Measurements from ENCODE around the gene SFMBT1. TPM values are rescaled to one million over a fixed set of nuclear protein-coding genes. Genes with fewer than 3 reads are reported as not detected.

Gene SFMBT1
- total RNA-seq, 1 donor from 2014 or later, result 34.2 TPM

DNA sequence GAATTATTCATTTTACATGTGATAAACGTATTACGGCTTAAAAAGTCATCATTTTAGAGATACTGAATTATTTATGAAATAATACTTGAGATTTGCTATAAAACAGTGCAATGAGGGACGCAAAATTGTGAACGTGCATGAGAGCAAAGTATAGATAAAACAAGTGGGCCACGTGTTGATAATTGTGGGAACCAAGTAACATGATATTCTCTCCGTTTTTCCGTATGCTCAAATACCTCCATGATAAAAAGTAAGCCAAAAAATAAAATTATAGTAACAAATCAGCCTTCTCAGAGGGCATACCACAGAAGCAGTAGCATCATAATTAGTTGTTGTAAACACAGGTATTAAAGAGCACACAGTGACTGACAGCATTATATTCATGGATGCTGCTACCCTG, 42.6 kb downstream of the SFMBT1 start:
- intact Hi-C loops (cut with micrococcal nuclease), result no loop called here

DNA sequence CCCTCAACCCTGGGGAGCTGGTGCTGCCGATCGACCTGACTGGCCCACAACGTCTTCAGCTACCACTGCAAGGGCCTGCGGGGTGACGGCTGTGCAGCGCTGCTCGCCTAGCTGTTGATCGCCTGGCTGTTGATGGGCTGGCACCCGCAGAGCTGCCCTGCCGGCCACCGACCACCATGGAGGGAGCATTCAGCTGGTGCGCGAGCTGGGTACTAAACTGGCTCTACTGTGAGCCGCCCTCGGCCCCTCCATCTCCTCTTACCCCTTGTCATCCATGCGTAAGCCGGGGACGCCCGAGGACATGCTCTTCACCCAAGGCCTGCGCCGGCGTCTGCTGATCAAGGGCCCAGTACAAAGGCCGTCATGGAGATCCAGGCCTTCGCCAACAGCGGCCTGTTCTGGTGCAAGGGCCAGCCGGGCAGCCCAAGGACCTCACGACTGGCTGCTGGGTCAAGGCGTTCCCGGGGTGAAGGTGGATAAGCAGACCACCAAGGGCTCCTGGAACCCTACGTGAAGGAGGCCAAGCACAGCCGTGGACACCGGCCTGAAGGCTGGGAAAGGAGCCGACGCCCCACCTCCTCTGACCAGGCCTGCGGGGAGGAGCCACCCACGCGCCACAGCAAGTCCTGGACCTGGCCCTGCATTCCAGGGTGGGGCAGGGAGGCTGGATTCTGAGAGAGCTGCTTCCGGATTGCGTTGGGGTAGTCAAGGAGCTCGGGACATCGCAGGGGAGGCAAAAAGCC, 46.9 kb downstream of the SFMBT1 start:
- intact Hi-C loops (cut with micrococcal nuclease), result no loop called here

DNA sequence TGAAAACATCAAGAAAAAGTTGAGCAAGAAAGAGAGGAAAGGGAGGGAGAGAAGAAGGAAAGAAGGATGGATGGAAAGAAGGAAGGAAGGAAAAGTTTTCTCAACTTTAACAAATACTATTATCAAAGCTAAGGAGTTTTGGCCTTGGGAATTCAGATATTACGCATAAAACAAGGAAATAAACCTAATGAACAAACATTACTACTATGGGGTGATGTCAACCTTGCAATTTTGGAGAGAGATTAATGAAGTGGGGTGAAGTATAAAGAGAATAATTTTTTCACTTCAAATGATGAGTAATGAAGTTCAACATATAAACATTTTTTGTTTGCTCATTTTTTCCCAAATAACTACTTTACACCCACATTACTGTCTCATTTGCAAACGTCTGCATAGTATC, 55.2 kb downstream of the SFMBT1 start:
- intact Hi-C loops (cut with micrococcal nuclease), result no loop called here

DNA sequence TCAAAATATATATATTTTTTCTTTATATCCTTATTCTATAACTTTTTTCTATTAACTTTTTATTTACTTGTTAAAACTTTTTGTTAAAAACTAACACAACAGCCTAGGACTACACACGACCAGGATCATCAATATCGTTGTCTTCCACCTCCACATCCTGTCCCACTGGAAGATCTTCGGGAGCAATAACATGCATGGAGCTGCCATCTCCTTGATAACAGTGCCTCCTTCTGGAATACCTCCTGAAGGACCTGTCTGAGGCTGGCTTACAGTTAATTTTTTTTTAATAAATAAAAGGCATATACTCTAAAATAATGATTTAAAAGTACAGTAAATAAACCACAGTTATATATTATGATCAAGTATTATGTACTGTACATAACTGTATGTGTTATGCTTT, 58.9 kb downstream of the SFMBT1 start:
- intact Hi-C loops (cut with micrococcal nuclease), result no loop called here

DNA sequence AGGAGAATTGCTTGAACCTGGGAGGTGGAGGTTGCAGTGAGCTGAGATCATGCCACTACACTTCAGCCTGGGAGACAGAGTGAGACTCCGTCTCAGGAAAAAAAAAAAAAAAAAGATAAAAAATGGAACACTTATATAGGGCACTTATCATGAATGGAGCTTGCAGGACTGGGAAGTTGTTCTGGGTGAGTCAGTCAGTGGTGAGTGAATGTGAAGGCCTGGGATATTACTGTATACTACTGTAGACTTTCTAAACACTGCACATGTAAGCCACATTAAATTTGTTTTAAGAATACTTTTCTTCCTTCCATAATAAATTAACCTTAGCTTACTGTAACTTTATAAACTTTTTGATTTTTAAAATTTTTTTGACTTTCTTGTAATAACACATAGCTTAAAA, 59.8 kb downstream of the SFMBT1 start:
- intact Hi-C loops (cut with micrococcal nuclease), result no loop called here

DNA sequence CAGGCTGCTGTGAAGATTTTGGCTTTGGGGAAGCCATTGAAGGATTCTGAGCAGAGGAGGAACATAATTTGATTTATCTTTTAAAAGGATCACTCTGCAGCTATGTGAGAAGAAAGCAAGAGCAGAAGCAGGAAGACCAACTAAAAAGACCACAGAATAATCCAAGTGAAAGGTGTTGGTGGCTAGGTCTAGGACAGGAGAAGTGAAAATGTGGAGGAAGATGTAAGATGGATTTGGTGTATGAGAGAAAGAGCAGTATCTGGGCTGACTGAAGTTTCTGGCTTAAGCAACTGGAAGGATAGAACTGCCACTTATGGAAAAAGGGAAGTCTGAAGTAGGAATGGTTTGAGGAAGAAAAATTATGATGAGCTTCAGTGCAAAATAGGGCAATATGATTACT, 62.0 kb downstream of the SFMBT1 start:
- intact Hi-C loops (cut with micrococcal nuclease), result loop anchor here (1.0 kb wide), 2 partner anchors 60 to 88 kb away; no protein-coding TSS in a partner anchor

DNA sequence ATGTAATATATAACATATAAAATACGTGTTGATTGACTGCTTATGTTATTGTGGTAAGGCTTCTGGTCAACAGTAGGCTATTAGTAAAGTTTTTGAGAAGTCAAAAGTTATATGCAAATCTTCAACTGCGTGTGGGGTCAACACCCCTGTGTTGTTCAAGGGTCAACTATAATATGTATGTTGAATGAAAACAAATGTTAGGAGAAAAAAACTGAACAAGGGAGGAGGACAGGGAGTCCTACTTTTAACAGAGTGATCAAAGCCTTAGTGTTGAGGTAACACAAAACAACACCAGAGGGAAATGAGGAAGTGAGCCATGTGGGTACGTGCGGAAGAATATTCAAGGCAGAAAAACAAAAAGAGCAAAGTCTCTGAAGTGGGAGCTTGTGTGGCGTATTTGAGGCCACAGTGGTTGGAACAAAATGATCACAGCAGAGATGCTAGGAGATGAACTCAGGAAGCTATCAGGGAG, 62.5 kb downstream of the SFMBT1 start:
- intact Hi-C loops (cut with micrococcal nuclease), result loop anchor here (1.0 kb wide), 2 partner anchors 61 to 89 kb away; no protein-coding TSS in a partner anchor

DNA sequence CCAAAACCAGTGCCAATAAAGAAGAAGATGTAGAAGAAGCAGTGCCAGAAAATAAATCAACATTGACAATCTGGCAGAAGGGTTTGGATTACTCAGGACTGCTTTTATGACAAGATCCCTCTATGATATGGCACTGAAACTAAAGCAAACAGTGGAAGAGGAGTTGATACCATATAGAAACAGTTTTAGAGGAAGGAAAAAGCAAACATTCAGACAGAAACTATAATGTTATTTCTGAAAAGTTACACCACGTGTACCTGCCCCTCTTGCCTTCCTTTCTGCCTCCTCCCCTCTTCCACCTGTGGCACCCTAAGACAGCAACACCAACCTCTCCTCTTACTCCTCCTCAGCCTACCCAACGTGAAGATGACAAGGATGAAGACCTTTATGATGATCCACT, 63.0 kb downstream of the SFMBT1 start:
- intact Hi-C loops (cut with micrococcal nuclease), result loop anchor here (1.0 kb wide), 2 partner anchors 61 to 89 kb away; no protein-coding TSS in a partner anchor

DNA sequence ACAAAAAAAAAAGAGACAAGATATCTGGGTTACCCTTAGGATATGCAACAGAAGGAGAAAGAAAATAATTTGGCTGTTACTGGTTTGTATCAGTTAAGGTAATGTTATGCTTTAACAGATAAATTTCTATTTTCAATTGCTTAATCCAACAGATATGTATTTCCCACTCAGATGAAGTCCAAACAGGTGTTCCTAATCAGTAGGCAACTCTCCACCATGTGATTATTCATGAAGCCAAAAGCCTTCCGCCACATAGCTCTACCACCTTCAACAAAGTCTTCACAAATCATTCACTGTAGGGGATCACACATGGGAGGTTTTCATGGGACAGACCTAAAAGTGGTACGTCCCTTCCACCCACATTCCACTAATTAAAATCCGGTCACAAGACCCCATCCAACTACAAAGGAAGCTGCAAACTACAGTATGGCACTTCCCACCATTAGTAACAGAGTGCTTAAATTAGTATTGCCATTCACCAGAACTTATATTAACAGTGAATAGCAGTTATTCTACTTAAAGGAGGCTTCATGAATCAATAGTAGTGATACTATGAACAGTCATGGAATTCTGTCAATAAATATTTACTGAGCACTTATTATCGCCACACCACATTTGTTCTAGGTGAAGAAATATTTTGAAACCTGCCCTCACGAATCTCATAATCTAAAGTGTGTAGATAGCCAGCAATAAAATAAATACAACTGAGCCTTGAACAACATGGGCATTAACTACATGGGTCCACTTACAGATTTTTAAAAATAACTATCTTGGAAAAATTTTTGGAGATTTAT, 66.5 kb downstream of the SFMBT1 start:
- intact Hi-C loops (cut with micrococcal nuclease), result no loop called here

DNA sequence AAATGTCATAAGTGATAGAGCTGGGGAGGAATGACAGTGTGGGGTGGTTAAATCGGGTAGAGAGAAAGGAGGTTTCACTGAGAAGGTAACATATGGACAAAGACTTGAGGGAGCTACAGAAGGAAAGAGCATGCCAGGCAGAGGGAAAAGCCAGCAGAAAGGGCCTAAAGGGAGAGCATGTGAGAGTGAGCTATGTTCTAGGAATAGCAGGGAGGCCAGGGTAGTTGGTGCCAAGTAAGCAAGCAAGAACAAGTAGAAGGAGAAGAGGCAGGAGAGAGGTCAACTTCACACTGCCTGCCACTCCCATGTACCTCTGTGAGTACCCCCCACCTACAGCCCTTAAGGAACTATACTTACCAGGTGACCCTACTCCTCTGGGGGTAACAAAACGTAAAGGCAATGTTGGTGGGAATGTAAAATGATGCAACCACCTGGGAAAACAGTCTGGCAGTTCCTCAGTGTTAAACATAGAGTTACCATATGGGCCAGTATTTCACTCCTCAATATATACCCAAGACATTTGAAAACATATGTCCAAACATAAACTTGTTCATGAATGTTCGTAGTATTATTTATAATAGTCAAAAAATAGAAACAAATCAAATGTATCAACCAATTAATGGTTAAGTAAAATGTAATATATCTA, 67.6 kb downstream of the SFMBT1 start:
- intact Hi-C loops (cut with micrococcal nuclease), result no loop called here

DNA sequence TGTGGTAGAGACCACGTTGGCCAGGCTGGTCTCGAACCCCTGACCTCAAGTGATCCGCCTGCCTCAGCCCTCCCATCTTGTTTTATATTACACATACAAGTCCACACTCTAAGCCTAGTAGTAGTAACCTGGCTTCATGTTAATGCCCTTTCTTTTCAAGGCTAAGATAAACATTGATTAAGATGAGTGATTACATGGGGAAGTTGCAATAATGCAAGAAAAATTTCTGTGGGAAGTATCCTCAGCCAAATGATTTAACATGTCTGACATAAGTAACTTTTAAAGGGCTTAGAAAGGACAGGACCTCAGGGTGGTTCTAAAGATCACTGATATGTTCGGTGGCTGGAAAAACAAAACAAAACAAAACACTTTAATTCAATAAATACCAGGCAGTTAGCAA, 72.1 kb downstream of the SFMBT1 start:
- intact Hi-C loops (cut with micrococcal nuclease), result no loop called here

DNA sequence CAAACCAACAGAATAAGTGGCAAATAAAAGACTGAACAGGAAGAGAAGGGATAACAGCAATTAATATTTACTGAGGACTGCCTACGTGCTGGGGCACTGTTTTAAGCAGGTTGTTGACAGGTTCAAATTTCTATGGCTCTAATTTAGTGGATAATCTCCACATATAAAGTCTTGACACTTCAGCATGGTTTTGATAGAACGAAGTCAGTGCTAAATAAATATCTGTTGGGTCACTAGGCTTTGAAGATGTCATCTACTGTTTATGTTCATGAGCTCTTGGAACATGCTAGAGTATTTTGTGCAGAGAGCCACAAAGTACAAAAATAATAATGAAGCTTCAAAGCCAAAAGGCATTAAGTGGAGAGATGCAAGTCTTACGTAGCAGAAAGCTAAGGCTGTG, 74.0 kb downstream of the SFMBT1 start:
- intact Hi-C loops (cut with micrococcal nuclease), result no loop called here

DNA sequence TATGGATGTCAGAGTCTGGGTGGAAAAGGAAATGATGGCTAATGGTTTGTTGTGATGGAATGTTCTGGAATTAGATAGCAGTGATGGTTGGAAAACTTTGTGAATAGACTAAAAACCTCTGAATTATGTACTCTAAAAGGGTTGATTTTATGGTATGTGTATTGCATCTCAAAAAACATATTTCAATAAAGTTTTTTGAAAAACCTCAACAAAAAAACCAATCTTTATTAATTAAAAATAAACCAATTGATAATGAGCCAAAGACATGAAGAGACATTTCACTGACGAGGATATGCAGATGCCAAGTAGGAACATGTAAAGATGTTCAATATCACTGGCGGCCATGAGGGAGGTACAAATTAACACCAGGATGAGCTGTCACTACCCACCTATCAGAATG, 78.5 kb downstream of the SFMBT1 start:
- intact Hi-C loops (cut with micrococcal nuclease), result no loop called here

DNA sequence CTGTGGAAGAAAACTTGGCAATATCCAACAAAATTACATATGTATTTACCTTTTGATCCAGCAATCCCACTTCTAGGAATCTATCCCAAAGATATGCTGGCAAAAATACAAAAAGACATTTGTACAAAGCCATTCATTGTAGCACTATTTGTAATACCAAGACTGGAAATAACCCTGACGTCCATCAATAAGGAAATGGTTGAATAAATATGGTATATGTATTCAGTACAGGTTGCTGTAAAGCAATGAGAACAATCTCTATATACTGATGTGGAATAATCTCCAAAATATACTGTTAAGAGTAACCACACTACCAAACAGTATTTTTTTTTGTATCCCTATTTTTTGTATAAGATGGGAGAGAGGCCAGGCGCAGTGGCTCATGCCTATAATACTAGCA, 83.7 kb downstream of the SFMBT1 start:
- intact Hi-C loops (cut with micrococcal nuclease), result no loop called here

DNA sequence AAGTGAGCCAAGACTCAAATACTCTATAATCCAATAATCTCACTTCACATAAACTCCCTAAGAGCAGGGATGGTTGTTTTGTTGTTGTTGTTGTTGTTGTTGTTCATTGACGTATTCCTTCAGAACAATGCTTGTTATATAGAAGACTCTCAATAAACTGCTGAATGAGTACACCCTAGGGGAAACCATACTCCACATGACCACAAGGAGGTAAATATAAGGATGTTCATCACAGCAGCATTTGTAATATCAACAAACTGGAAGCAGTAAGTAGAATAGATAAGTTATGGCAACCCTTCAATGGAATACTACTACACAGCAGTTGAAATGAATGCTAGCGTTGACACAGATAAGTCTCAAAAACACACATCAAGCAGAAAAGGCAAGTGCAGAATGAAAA, 86.1 kb downstream of the SFMBT1 start:
- intact Hi-C loops (cut with micrococcal nuclease), result no loop called here

DNA sequence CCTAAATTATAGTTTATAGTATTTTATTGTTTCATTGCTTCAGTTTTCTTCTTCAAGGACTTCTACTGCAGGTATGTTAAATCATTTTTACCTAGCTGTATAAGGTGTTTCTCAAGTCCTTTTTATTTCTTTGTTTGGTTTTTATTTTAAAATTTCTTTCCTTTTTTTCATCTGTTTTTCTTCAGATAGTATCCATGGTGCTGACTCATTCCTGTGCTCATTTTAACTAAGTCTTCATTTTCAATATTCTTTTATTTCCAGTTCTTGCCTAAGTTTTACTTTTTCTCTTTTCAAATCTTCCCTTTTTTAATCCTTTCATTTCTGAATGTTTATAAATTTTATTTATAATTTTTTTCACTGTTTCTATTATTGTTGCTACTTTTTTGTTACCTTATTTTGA, 106.3 kb downstream of the SFMBT1 start:
- intact Hi-C loops (cut with micrococcal nuclease), result no loop called here

DNA sequence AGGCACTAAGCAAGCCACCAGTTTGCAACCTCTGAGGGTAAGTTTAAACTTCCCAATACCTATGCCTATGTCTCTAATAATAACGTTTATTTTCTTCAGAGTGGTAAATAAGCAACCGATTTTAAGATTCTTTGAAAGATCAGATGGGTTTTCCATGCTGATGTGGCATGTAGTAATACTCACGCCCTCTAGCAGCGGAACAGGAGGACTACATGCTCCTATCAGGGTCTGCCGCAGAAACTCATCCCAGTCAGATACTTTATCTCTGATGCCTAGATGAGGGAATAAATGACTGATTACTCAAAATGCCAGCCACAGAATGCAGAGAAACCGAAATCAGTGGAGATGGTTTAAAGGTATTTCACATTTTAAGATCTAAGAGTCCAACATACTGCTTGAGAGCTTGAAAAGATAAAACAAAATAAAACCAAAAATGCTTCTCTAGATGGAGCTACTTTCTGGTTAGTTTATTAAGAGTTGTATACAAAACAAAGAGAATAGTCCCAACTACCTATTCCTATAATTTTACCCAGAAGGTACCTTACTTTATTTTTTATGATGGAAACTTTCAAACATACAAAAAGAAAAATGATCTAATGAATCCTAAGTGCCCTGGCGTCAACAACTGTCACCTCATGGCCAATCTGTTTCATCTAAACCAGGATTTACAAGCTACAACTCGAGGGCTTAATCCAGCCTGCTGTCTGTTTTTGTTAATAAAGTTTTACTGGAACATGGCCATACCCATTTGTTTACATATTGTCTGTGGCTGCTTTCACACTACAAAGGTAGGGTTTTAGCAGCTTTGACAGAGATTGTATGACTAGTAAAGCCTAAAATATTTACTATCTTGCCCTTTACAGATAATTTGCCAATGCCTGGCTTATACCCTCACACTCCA, 111.0 kb downstream of the SFMBT1 start:
- intact Hi-C loops (cut with micrococcal nuclease), result loop anchor here (1.0 to 2.0 kb wide), 5 partner anchors 84 to 193 kb away; partner anchors contain the start of genes NEK4 and SFMBT1

DNA sequence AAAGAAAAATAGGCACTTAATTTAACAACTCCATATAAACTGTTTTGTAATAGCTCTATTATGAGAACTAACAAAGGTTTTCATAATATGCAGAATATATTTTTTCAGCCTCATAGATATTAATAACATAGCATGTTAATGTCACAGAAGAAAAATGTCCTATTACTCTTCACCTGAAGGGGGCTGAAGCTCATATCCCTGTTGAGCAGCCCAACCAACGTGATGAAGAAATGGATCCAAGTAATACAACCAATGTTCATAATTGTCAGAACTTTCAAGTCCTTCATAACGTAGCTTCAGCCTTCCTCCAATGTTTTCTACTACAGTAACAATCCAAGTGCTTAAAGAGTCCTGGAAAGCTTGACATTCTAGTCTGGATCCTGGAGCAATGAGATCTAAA, 114.0 kb downstream of the SFMBT1 start:
- intact Hi-C loops (cut with micrococcal nuclease), result no loop called here

DNA sequence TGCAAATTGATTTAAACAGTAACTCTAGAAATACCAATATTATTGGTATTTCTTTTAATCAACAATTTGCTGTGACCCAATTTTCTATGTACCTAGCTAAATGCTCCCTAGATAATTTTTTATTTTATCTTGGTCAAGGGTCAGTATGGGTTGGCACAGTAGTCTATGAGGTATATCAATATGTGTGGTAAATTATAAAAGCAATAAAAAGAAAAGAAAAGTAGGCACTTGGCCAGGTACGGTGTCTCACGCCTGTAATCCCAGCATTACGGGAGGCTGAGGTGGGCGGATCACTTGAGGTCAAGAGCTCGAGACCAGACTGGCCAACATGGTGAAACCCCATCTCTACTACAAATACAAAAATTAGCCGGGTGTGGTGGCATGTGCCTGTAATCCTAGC, 114.5 kb downstream of the SFMBT1 start:
- intact Hi-C loops (cut with micrococcal nuclease), result no loop called here

DNA sequence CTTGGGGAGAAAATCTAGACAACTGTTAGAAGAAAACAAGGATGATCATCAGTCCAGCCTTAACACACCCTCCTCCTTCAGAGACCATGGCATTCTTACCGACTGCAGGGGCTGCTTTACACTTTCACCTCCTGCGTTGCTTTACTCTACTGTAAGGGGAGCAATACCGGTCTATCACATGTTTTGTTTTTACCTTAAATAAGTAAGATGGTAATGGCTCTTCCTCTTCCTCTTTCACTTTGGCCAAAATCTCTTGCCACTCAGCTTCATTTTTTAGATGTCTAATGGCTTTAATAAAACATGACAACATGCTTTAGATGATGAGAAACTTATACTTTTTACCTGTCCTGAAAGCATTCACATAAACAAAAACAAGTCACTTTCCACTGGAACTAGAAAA, 115.1 kb downstream of the SFMBT1 start:
- intact Hi-C loops (cut with micrococcal nuclease), result no loop called here

DNA sequence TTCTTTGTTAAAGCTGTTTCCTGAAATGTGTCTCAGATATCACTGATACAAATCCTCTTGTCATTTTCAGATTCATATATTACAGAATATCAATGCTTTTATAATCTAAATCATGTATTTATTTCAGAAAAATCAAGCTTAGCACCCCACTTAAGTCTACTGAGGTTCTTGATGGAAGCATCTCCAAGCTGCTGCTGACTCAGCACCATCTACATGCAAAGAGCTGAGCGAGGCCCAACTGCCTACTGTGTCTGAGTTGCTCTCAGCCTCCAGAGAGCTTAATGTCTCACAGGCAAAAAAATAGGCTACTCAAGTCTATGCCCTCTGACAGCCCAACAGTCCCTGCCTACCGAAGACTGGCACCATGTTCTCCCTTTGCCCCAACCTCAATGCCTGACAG, 119.3 kb downstream of the SFMBT1 start:
- intact Hi-C loops (cut with micrococcal nuclease), result no loop called here

All from T-helper 1 cell treated with Interleukin-12 subunit alpha and Interleukin-12 subunit beta and Interleukin-4 antibody, amounts not matched to agents 30 ng/mL and 1 ng/mL, for 36 hours (primary cell).